ENCODE results near the gene ZNF195. TPM values are rescaled to one million over a fixed set of nuclear protein-coding genes. Genes with fewer than 3 reads are reported as not detected.

Gene ZNF195
- total RNA-seq, 1 donor = 26.1 TPM

Small RNA genes within 50 kb of the gene (small RNA-seq; reads per million reads assigned to genes)
- not detected for gene AC123788.2

Other genes with a start within 250 kb of the ZNF195 start
- gene OSBPL5, start 213.8 kb downstream of the ZNF195 start, total RNA-seq = 20.5 TPM
- gene MRGPRG, start 160.3 kb downstream of the ZNF195 start, total RNA-seq = not detected
- gene MRGPRE, start 146.7 kb downstream of the ZNF195 start, total RNA-seq = not detected